PFSK-1 (cell line): Measurements from ENCODE around the gene TEX29.

Source experiments
- POLR2AphosphoS5 ChIP-seq: IDR thresholded peaks from 2 replicates; pipeline ENCODE4 v1.6.1; 2012; ENCODE audit warnings: low read depth, mild to moderate bottlenecking, control low read depth, low read length, moderate library complexity
- SIN3A ChIP-seq: IDR thresholded peaks from 2 replicates; pipeline ENCODE4 v1.6.1; 2012; ENCODE audit warnings: mild to moderate bottlenecking, low read length, moderate library complexity, borderline replicate concordance; ENCODE audit not compliant: insufficient read depth
- TAF1 ChIP-seq: IDR thresholded peaks from 2 replicates; pipeline ENCODE4 v1.6.1; 2012; ENCODE audit warnings: low read length, control low read depth, borderline replicate concordance; ENCODE audit not compliant: insufficient read depth
- TF ChIP-seq, protein P1 (sequence below), 2 experiments: IDR thresholded peaks; 2 replicates each; pipeline versions ENCODE4 v1.6.1 to v1.8.0; 2011 to 2012; ENCODE audit warnings: low read depth in 2 of 2, low read length in 2 of 2, control low read depth in 1 of 2, inconsistent platforms in 1 of 2, mild to moderate bottlenecking in 1 of 2, moderate library complexity in 1 of 2; ENCODE audit not compliant: insufficient read depth in 1 of 2

DNA sequence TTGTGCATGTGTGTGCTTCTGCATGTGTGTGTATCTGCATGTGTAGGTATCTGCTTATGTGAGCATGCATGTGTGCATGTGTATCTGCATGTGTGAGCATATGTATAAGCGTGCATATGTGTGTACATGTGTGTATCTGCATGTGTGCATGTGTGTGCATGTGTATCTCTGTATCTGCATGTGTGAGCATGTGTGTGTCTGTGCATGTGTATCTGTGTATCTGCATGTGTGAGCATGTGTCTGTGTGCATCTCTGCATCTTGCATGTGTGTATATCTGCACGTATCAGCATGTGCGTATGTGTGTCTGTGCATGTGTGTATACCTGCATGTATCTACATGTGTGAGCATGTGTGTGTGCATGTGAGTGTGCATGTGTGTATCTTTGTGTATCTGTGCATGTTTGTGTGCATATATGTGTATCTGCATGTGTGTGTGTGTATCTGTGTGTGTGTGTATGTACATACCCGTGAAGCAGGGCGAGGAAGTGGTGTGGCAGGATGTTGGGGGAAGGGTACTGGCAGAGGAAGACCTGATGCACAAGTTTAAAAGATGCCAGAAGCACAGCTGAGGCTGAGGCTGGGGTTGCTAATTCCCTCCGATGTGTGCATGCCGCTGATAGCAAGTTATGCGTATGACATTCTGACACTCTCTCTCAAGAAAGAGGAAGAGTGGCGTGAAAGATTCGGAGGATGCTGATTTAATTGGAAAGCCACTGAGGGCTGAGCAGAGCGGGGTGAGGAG is 64.2 kb downstream of the TEX29 start:
- TF ChIP-seq SIN3A (no peak), POLR2AphosphoS5 (no peak), TAF1 (no peak)
- TF ChIP-seq, protein P1, sequence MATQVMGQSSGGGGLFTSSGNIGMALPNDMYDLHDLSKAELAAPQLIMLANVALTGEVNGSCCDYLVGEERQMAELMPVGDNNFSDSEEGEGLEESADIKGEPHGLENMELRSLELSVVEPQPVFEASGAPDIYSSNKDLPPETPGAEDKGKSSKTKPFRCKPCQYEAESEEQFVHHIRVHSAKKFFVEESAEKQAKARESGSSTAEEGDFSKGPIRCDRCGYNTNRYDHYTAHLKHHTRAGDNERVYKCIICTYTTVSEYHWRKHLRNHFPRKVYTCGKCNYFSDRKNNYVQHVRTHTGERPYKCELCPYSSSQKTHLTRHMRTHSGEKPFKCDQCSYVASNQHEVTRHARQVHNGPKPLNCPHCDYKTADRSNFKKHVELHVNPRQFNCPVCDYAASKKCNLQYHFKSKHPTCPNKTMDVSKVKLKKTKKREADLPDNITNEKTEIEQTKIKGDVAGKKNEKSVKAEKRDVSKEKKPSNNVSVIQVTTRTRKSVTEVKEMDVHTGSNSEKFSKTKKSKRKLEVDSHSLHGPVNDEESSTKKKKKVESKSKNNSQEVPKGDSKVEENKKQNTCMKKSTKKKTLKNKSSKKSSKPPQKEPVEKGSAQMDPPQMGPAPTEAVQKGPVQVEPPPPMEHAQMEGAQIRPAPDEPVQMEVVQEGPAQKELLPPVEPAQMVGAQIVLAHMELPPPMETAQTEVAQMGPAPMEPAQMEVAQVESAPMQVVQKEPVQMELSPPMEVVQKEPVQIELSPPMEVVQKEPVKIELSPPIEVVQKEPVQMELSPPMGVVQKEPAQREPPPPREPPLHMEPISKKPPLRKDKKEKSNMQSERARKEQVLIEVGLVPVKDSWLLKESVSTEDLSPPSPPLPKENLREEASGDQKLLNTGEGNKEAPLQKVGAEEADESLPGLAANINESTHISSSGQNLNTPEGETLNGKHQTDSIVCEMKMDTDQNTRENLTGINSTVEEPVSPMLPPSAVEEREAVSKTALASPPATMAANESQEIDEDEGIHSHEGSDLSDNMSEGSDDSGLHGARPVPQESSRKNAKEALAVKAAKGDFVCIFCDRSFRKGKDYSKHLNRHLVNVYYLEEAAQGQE (IDR thresholded peaks at IDR 0.05; ENCODE audit: insufficient read depth in 1 of 2, low read depth in 2 of 2, low read length in 2 of 2): no peak
